Measurements from ENCODE around the gene PKDCC.

Gene PKDCC

DNA sequence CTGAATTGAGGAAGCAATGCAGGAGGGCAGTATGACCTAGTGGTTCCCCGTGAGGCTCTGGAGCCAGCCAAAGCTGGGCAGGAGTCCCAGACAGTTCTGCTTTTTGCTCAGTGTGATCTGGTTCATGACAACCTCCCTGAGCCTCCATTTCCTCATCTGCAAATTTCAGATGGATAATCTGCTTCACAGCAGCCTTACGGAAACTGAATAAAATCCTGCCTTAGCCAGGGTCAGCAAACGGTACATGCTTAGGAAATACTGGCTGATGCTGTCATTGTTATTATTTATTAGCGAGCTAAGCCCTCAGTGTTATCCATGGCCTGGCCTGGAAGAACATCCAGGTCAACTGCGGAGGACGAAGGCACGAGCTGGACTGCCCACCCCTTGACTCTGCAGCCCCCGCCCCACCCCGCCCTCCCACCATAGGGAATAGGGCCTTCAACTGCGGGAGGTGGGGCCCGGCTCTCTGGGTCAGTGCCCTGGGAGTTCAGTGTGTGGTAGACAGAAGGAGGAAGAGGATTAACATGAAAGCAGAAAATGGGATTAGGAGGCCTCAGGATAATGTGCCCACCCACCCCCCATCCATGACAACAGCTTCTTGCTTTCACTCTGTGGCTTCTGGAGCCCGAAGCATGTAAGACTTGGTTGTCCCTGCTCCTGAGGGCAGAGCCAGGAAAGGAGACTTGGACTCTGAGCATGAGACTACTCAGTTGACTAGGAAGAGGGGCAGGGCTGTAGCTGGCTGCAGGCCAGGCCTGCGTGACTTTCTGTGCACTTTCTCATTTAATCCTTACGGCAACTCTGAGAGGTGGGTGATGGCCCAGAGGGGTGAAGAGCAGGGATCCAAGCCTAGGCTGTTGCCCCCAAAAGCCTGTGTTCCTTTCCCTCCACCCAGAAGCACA, 13.1 kb downstream of the PKDCC start:
- TF ChIP-seq TEAD4 (IDR thresholded peaks at IDR 0.05): no peak
- TF ChIP-seq ZBTB7A (IDR thresholded peaks at IDR 0.05; ENCODE audit: low read depth): no peak
- no peak for TF ChIP-seq CREB1 (IDR thresholded peaks at IDR 0.05; ENCODE audit: low read depth)
- no peak for TF ChIP-seq NFIC (IDR thresholded peaks at IDR 0.05)
- no peak for TF ChIP-seq TAF1 (IDR thresholded peaks at IDR 0.05; ENCODE audit: low read depth)
- TF ChIP-seq YY1 (IDR thresholded peaks at IDR 0.05; ENCODE audit: low read depth): no peak
- no peak for TF ChIP-seq EGR1 (IDR thresholded peaks at IDR 0.05)
- TF ChIP-seq MAX (IDR thresholded peaks at IDR 0.05): no peak
- TF ChIP-seq, protein P1, sequence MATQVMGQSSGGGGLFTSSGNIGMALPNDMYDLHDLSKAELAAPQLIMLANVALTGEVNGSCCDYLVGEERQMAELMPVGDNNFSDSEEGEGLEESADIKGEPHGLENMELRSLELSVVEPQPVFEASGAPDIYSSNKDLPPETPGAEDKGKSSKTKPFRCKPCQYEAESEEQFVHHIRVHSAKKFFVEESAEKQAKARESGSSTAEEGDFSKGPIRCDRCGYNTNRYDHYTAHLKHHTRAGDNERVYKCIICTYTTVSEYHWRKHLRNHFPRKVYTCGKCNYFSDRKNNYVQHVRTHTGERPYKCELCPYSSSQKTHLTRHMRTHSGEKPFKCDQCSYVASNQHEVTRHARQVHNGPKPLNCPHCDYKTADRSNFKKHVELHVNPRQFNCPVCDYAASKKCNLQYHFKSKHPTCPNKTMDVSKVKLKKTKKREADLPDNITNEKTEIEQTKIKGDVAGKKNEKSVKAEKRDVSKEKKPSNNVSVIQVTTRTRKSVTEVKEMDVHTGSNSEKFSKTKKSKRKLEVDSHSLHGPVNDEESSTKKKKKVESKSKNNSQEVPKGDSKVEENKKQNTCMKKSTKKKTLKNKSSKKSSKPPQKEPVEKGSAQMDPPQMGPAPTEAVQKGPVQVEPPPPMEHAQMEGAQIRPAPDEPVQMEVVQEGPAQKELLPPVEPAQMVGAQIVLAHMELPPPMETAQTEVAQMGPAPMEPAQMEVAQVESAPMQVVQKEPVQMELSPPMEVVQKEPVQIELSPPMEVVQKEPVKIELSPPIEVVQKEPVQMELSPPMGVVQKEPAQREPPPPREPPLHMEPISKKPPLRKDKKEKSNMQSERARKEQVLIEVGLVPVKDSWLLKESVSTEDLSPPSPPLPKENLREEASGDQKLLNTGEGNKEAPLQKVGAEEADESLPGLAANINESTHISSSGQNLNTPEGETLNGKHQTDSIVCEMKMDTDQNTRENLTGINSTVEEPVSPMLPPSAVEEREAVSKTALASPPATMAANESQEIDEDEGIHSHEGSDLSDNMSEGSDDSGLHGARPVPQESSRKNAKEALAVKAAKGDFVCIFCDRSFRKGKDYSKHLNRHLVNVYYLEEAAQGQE (IDR thresholded peaks at IDR 0.05; ENCODE audit: low read depth): no peak
- no peak for TF ChIP-seq TCF12 (IDR thresholded peaks at IDR 0.05; ENCODE audit: low read depth)
- TF ChIP-seq FOXM1 (IDR thresholded peaks at IDR 0.05; ENCODE audit: borderline replicate concordance, low read depth): no peak
- TF ChIP-seq, protein P2, sequence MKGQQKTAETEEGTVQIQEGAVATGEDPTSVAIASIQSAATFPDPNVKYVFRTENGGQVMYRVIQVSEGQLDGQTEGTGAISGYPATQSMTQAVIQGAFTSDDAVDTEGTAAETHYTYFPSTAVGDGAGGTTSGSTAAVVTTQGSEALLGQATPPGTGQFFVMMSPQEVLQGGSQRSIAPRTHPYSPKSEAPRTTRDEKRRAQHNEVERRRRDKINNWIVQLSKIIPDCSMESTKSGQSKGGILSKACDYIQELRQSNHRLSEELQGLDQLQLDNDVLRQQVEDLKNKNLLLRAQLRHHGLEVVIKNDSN (IDR thresholded peaks at IDR 0.05): no peak
- TF ChIP-seq CEBPB (IDR thresholded peaks at IDR 0.05): no peak
- no peak for TF ChIP-seq EP300 (IDR thresholded peaks at IDR 0.05; ENCODE audit: borderline replicate concordance)

DNA sequence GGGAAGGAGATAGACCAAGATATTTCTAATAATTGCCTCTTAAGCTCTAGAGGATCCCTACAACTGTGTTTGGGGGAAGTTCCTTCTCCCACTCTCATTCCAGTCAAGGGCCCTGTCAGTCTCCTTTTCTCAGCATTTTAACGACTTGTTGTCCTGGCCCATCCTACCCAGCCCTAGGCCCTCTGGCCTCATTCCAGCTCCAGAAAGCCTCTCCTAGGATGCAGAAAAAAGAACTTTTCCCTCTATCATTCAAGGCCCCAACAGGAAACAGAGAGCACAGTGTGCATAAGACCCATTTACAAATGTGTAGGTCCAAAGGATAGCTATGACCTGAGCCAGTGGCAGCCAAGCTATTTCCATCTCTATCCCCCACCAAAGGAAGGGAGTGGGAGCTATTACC, 14.0 kb downstream of the PKDCC start:
- TF ChIP-seq, protein P1 (IDR thresholded peaks at IDR 0.05; ENCODE audit: low read depth): no peak
- TF ChIP-seq CEBPB (IDR thresholded peaks at IDR 0.05): no peak
- no peak for TF ChIP-seq RAD21 (IDR thresholded peaks at IDR 0.05; ENCODE audit: low read depth)
- no peak for TF ChIP-seq YY1 (IDR thresholded peaks at IDR 0.05; ENCODE audit: low read depth)
- no peak for TF ChIP-seq CREB1 (IDR thresholded peaks at IDR 0.05; ENCODE audit: low read depth)
- TF ChIP-seq EP300 (IDR thresholded peaks at IDR 0.05; ENCODE audit: borderline replicate concordance): no peak

DNA sequence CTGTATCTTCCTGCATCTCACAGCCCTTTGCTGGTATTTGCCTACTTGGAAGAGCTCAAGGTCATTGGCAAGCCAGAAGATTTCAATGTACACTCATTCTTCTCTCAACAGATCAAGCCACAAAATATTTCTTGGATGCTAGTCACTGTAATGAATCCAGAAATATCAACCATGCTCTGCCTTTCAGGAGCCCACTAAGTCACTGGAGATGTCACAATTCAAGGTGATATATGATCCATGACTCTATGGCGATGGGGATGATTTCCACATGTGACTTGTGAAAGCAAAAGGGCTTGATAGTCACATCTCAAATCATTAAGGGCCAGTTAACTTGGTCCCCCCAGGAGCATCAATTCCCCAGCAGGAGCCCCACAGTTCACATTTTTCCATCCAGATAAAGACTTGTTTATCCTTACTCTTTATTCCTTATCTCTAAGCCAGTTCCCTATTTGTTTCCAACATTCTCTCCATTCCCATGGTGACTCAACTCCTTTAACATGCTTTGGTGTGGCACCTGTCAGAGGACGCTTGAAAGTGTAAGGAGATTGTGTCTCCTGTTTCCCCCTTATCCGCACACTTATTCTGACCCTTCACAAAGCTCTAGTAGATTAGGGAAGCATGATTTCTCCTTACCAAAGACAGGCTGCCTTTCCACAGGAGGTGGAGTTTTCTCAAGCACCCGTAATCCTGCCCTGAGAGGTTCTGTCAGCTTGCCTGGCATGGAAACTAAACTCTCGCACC, 15.8 kb downstream of the PKDCC start:
- no peak for TF ChIP-seq RAD21 (IDR thresholded peaks at IDR 0.05; ENCODE audit: low read depth)
- no peak for TF ChIP-seq MAX (IDR thresholded peaks at IDR 0.05)
- no peak for TF ChIP-seq NFIC (IDR thresholded peaks at IDR 0.05)
- TF ChIP-seq TCF12 (IDR thresholded peaks at IDR 0.05; ENCODE audit: low read depth): no peak
- no peak for TF ChIP-seq EGR1 (IDR thresholded peaks at IDR 0.05)
- TF ChIP-seq FOXM1 (IDR thresholded peaks at IDR 0.05; ENCODE audit: borderline replicate concordance, low read depth): no peak
- no peak for TF ChIP-seq EP300 (IDR thresholded peaks at IDR 0.05; ENCODE audit: borderline replicate concordance)
- no peak for TF ChIP-seq TAF1 (IDR thresholded peaks at IDR 0.05; ENCODE audit: low read depth)
- no peak for TF ChIP-seq CEBPB (IDR thresholded peaks at IDR 0.05)
- TF ChIP-seq, protein P2 (IDR thresholded peaks at IDR 0.05): no peak
- no peak for TF ChIP-seq TEAD4 (IDR thresholded peaks at IDR 0.05)

DNA sequence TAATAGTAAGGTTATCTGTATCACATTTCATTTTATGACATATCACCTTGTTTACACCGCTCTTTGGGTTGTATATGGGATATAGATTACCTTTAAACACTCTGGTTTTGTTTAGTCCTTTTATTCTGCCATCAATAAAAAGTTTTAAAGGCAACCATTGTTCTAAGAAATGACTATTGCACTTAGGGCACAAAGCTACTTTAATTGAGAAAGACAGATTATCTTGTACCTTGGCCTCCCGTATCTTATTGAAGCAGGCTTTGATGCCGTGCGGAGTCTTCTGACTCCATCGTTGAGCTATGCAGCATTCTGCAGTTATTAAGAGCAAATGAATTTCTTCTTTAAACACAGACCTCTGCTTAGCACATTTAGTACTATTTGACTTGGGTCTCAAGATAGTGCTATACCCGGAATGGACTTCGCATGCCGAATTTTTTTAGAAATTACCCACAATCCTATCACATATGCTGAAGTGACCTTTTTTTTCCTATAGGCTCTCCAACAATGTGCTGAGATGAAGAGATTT, 16.7 kb downstream of the PKDCC start:
- TF ChIP-seq RAD21 (IDR thresholded peaks at IDR 0.05; ENCODE audit: low read depth) (no peak), MAX (IDR thresholded peaks at IDR 0.05) (no peak), TEAD4 (IDR thresholded peaks at IDR 0.05) (no peak), ZBTB7A (IDR thresholded peaks at IDR 0.05; ENCODE audit: low read depth) (no peak), FOXM1 (IDR thresholded peaks at IDR 0.05; ENCODE audit: borderline replicate concordance, low read depth) (no peak), EGR1 (IDR thresholded peaks at IDR 0.05) (no peak), NFIC (IDR thresholded peaks at IDR 0.05) (no peak), CREB1 (IDR thresholded peaks at IDR 0.05; ENCODE audit: low read depth) (no peak), TCF12 (IDR thresholded peaks at IDR 0.05; ENCODE audit: low read depth) (no peak), YY1 (IDR thresholded peaks at IDR 0.05; ENCODE audit: low read depth) (no peak), CEBPB (IDR thresholded peaks at IDR 0.05) (no peak), EP300 (IDR thresholded peaks at IDR 0.05; ENCODE audit: borderline replicate concordance) (no peak)
- TF ChIP-seq, protein P1 (IDR thresholded peaks at IDR 0.05; ENCODE audit: low read depth): no peak
- TF ChIP-seq, protein P2 (IDR thresholded peaks at IDR 0.05): no peak

Data from Ishikawa (cell line).